ENCODE measurements around the gene RBM14.

- TF ChIP-seq POLR2AphosphoS5 (IDR thresholded peaks at IDR 0.05; ENCODE audit: insufficient read depth, low read depth, low read length) (no peak), EZH2 (IDR thresholded peaks at IDR 0.05; ENCODE audit: borderline replicate concordance, low read depth, low read length, severe bottlenecking) (no peak), POLR2A (IDR thresholded peaks at IDR 0.05; ENCODE audit: low read depth, low read length) (no peak), CTCF (IDR thresholded peaks at IDR 0.05; ENCODE audit: extremely low read depth in 1 of 2, insufficient read depth in 1 of 2, low read depth in 1 of 2, low read length in 2 of 2) (no peak)
Measured at GRCh38 chr11:66637557-66638176, 21.2 kb downstream of the RBM14 start.
